Activated T-helper 2 cell treated with anti-CD3 and anti-CD28 coated beads, Interferon-gamma antibody, Interleukin-2, Interleukin-4, amounts not matched to agents 10 μg/mL and 5 μg/mL and 100 μg/mL, durations not matched to agents 14 hours and 24 hours and 36 hours (primary cell): ENCODE data around the gene ADAM8. TPM values are rescaled to one million over a fixed set of nuclear protein-coding genes. Genes with fewer than 3 reads are reported as not detected.
"Not testable (repeated sequence)": the region's sequence is repeated elsewhere in the genome, so short reads cannot be mapped to it uniquely, and the experiment has no call there.

Experiments
- DNase-seq: peaks from one replicate; pipeline ENCODE4 v3.0.0; 2021; ENCODE audit warnings: low spot score
- H3K27ac Mint-ChIP-seq: one replicate; pipeline ENCODE4 v1.8.0; 2021; ENCODE audit warnings: mixed read lengths
- H3K27me3 Mint-ChIP-seq: one replicate; pipeline ENCODE4 v1.8.0; 2021; ENCODE audit warnings: low read depth, mixed read lengths
- H3K36me3 Mint-ChIP-seq: one replicate; pipeline ENCODE4 v1.8.0; 2021; ENCODE audit warnings: low read depth, mixed read lengths
- H3K4me1 Mint-ChIP-seq: one replicate; pipeline ENCODE4 v1.8.0; 2021; ENCODE audit warnings: low read depth, mixed read lengths
- H3K4me3 Mint-ChIP-seq: one replicate; pipeline ENCODE4 v1.8.0; 2021; ENCODE audit warnings: low read depth, mild to moderate bottlenecking, moderate library complexity, mixed read lengths
- H3K9me3 Mint-ChIP-seq: one replicate; pipeline ENCODE4 v1.8.0; 2021; ENCODE audit warnings: mixed read lengths
- intact Hi-C: fragments of 100-400 bp; cut with micrococcal nuclease; formaldehyde crosslinking; loops from one replicate; pipeline ENCODE4 v1.15.1; 2023
- total RNA-seq: library from RNA; stranded (reverse); gene quantifications from 2 replicates; pipeline ENCODE4 v1.2.3, GENCODE V29; 2022

Gene ADAM8
- total RNA-seq = 214 and 220 TPM in 2 replicates

GRCh38 chr10:133276435-133277201 lies at the start of gene ADAM8:
ADAM8 (minus strand) TSS chr10:133276868; CDS start chr10:133276817, 51 bp downstream.
- peak; percentile 66 for DNase-seq
- Mint-ChIP-seq H3K4me1 (peaks cover 18% of the 10 kb centered on the region), H3K27me3 (no peaks in the 10 kb centered on the region), H3K27ac (peak within 1 kb of the TSS; percentile 84), H3K36me3 (peaks cover 36% of the 10 kb centered on the region), H3K9me3 (no peaks in the 10 kb centered on the region), H3K4me3 (peak within 1 kb of the TSS; percentile 91)
- intact Hi-C loops = loop anchor here (1.0 kb wide), 1 partner anchor 113 kb away; no protein-coding TSS in a partner anchor

GRCh38 chr10:133326223-133326551 lies 49.5 kb upstream of the ADAM8 start:
- DNase-seq = no peak
- no peak overlapping the region for H3K4me3 Mint-ChIP-seq
- peaks cover 37% of the 10 kb centered on the region for H3K27me3 Mint-ChIP-seq
- H3K4me1 Mint-ChIP-seq = no peaks in the 10 kb centered on the region
- H3K36me3 Mint-ChIP-seq = no peaks in the 10 kb centered on the region
- intact Hi-C loops = loop anchor here (5.0 kb wide), 2 partner anchors 66 to 196 kb away; partner anchors contain the start of gene MTG1
- no peak overlapping the region for H3K27ac Mint-ChIP-seq
- no peaks in the 10 kb centered on the region for H3K9me3 Mint-ChIP-seq

GRCh38 chr10:133325440-133326222 lies 49.0 kb upstream of the ADAM8 start:
- Mint-ChIP-seq H3K4me3 (peak overlapping the region; percentile 57), H3K4me1 (no peaks in the 10 kb centered on the region), H3K27ac (no peak overlapping the region), H3K36me3 (no peaks in the 10 kb centered on the region), H3K27me3 (peaks cover 32% of the 10 kb centered on the region), H3K9me3 (no peaks in the 10 kb centered on the region)
- no peak for DNase-seq
- intact Hi-C loops = loop anchor here (5.0 kb wide), 2 partner anchors 67 to 197 kb away; partner anchors contain the start of gene MTG1

GRCh38 chr10:133324857-133325260 lies 48.2 kb upstream of the ADAM8 start:
- H3K27ac Mint-ChIP-seq = no peak overlapping the region
- H3K4me3 Mint-ChIP-seq = no peak overlapping the region
- intact Hi-C loops = loop anchor here (5.0 kb wide), 2 partner anchors 67 to 197 kb away; partner anchors contain the start of gene MTG1
- DNase-seq = no peak
- peaks cover 32% of the 10 kb centered on the region for H3K27me3 Mint-ChIP-seq
- H3K4me1 Mint-ChIP-seq = no peaks in the 10 kb centered on the region
- H3K9me3 Mint-ChIP-seq = no peaks in the 10 kb centered on the region
- H3K36me3 Mint-ChIP-seq = no peaks in the 10 kb centered on the region

- Mint-ChIP-seq H3K36me3 (no peaks in the 10 kb centered on the region), H3K4me1 (peaks cover under 1% of the 10 kb centered on the region), H3K4me3 (no peak overlapping the region), H3K27ac (no peak overlapping the region), H3K27me3 (peaks cover 31% of the 10 kb centered on the region), H3K9me3 (no peaks in the 10 kb centered on the region)
- intact Hi-C loops = no loop called here
- DNase-seq = peak; percentile 56
Measured at GRCh38 chr10:133324198-133324792, 47.6 kb upstream of the ADAM8 start.

GRCh38 chr10:133322064-133322709 lies 45.5 kb upstream of the ADAM8 start:
- peaks cover 22% of the 10 kb centered on the region for H3K27me3 Mint-ChIP-seq

GRCh38 chr10:133320852-133321422 lies 44.3 kb upstream of the ADAM8 start:
- H3K27ac Mint-ChIP-seq, H3K4me3 Mint-ChIP-seq, intact Hi-C loops, H3K9me3 Mint-ChIP-seq, H3K4me1 Mint-ChIP-seq, H3K36me3 Mint-ChIP-seq, DNase-seq: not testable (repeated sequence)
- H3K27me3 Mint-ChIP-seq = peaks cover 11% of the 10 kb centered on the region

More at GRCh38 chr10:133322064-133322709, 45.5 kb upstream of the ADAM8 start:
- H3K4me3 Mint-ChIP-seq, H3K9me3 Mint-ChIP-seq, H3K36me3 Mint-ChIP-seq, H3K27ac Mint-ChIP-seq, intact Hi-C loops, H3K4me1 Mint-ChIP-seq, DNase-seq: not testable (repeated sequence)

- H3K4me3 Mint-ChIP-seq = peak overlapping the region; percentile 56
Measured at GRCh38 chr10:133318494-133319127, 41.9 kb upstream of the ADAM8 start.

GRCh38 chr10:133316732-133317131 lies 40.1 kb upstream of the ADAM8 start:
- Mint-ChIP-seq H3K9me3 (no peaks in the 10 kb centered on the region), H3K27ac (no peak overlapping the region), H3K4me1 (peaks cover 6% of the 10 kb centered on the region), H3K27me3 (peaks cover 9% of the 10 kb centered on the region), H3K36me3 (peaks cover 11% of the 10 kb centered on the region), H3K4me3 (no peak overlapping the region)
- intact Hi-C loops = no loop called here
- DNase-seq = no peak

More at GRCh38 chr10:133318494-133319127, 41.9 kb upstream of the ADAM8 start:
- Mint-ChIP-seq H3K27me3 (peaks cover 9% of the 10 kb centered on the region), H3K9me3 (no peaks in the 10 kb centered on the region), H3K27ac (no peak overlapping the region), H3K4me1 (peaks cover 6% of the 10 kb centered on the region), H3K36me3 (no peaks in the 10 kb centered on the region)
- intact Hi-C loops = loop anchor here (1.0 kb wide), 1 partner anchor 174 kb away; no protein-coding TSS in a partner anchor
- peak; percentile 64 for DNase-seq

GRCh38 chr10:133316266-133316665 lies 39.6 kb upstream of the ADAM8 start:
- DNase-seq = no peak
- no peak overlapping the region for H3K4me3 Mint-ChIP-seq
- peaks cover 6% of the 10 kb centered on the region for H3K4me1 Mint-ChIP-seq
- H3K27me3 Mint-ChIP-seq = peaks cover 9% of the 10 kb centered on the region
- intact Hi-C loops = no loop called here
- H3K27ac Mint-ChIP-seq = no peak overlapping the region
- H3K9me3 Mint-ChIP-seq = no peaks in the 10 kb centered on the region
- H3K36me3 Mint-ChIP-seq = peaks cover 15% of the 10 kb centered on the region

- intact Hi-C loops = no loop called here
- H3K27ac Mint-ChIP-seq = no peak overlapping the region
- peaks cover 6% of the 10 kb centered on the region for H3K4me1 Mint-ChIP-seq
- H3K4me3 Mint-ChIP-seq = no peak overlapping the region
- peaks cover 18% of the 10 kb centered on the region for H3K36me3 Mint-ChIP-seq
- peaks cover 9% of the 10 kb centered on the region for H3K27me3 Mint-ChIP-seq
- no peaks in the 10 kb centered on the region for H3K9me3 Mint-ChIP-seq
- DNase-seq = no peak
Measured at GRCh38 chr10:133315847-133316246, 39.2 kb upstream of the ADAM8 start.

- Mint-ChIP-seq H3K4me3 (no peak overlapping the region), H3K36me3 (peaks cover 21% of the 10 kb centered on the region), H3K9me3 (no peaks in the 10 kb centered on the region), H3K27me3 (peaks cover 5% of the 10 kb centered on the region), H3K4me1 (peaks cover 6% of the 10 kb centered on the region), H3K27ac (no peak overlapping the region)
- intact Hi-C loops = no loop called here
- DNase-seq = no peak
Measured at GRCh38 chr10:133314911-133315310, 38.2 kb upstream of the ADAM8 start.
